ENCODE results near the gene BCAR1.

- TF ChIP-seq, protein P1, sequence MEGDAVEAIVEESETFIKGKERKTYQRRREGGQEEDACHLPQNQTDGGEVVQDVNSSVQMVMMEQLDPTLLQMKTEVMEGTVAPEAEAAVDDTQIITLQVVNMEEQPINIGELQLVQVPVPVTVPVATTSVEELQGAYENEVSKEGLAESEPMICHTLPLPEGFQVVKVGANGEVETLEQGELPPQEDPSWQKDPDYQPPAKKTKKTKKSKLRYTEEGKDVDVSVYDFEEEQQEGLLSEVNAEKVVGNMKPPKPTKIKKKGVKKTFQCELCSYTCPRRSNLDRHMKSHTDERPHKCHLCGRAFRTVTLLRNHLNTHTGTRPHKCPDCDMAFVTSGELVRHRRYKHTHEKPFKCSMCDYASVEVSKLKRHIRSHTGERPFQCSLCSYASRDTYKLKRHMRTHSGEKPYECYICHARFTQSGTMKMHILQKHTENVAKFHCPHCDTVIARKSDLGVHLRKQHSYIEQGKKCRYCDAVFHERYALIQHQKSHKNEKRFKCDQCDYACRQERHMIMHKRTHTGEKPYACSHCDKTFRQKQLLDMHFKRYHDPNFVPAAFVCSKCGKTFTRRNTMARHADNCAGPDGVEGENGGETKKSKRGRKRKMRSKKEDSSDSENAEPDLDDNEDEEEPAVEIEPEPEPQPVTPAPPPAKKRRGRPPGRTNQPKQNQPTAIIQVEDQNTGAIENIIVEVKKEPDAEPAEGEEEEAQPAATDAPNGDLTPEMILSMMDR (IDR thresholded peaks at IDR 0.05) = no peak
- TF ChIP-seq ZFX (IDR thresholded peaks at IDR 0.05; ENCODE audit: borderline replicate concordance) = no peak
Measured at GRCh38 chr16:75250809-75251279, 580 bp downstream of the BCAR1 start.

All from 22Rv1 (cell line).